ENCODE results near the gene ULBP3.

ULBP3 gene

GRCh38 chr6:150037526-150038201 lies 31.3 kb downstream of the ULBP3 start:
- Histone ChIP-seq H3K9me3 (ENCODE audit: insufficient read depth, low read length) (no peaks in the 10 kb centered on the region), H3K27me3 (ENCODE audit: low read length) (no peaks in the 10 kb centered on the region), H2AFZ (ENCODE audit: low read depth, low read length, severe bottlenecking) (no peak overlapping the region), H3K9me2 (replicated peaks; ENCODE audit: insufficient read depth, low read length) (no peaks in the 10 kb centered on the region), H4K20me1 (ENCODE audit: low read depth, low read length) (no peaks in the 10 kb centered on the region), H3K79me2 (ENCODE audit: insufficient read depth, low read length) (no peaks in the 10 kb centered on the region), H3K27ac (ENCODE audit: low read depth, low read length) (no peak overlapping the region), H3K36me3 (ENCODE audit: low read length) (no peaks in the 10 kb centered on the region), H3K9ac (ENCODE audit: low read length) (no peak overlapping the region), H3K4me3 (ENCODE audit: insufficient read depth, low read length, poor library complexity, severe bottlenecking) (no peak overlapping the region), H3K4me2 (ENCODE audit: low read depth, low read length, poor library complexity, severe bottlenecking) (no peak overlapping the region), H3F3A (ENCODE audit: insufficient read depth) (no peaks in the 10 kb centered on the region)
- TF ChIP-seq EZH2phosphoT487 (conservative IDR thresholded peaks at IDR 0.05; ENCODE audit: low read length): no peak
- no peak for TF ChIP-seq CTCF (IDR thresholded peaks at IDR 0.05; ENCODE audit: insufficient read depth, low read length, poor library complexity, severe bottlenecking)

DNA sequence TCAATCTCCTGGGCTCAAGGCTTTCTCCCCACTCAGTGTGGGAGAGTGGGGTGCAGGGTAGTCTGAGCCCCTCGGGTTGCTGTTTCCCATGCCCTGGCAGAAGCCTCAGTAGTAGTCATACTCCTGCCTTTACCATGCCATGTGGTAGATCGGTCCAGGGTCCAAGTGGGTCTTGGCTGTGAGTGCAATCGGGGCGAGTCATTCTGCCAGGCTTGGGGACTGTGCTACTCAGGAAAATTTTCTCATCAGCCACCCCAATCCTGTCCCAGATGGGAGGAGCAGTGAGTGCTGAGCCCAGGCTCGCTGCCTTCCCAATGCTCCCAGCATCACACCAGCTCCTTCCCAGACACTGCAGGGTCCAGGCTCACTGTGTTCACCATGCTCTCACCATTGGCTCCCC lies 32.8 kb downstream of the ULBP3 start:
- no peak for TF ChIP-seq EZH2phosphoT487 (conservative IDR thresholded peaks at IDR 0.05; ENCODE audit: low read length)
- no peak for TF ChIP-seq CTCF (IDR thresholded peaks at IDR 0.05; ENCODE audit: insufficient read depth, low read length, poor library complexity, severe bottlenecking)
- H3K27me3 ChIP-seq (ENCODE audit: low read length): no peaks in the 10 kb centered on the region

GRCh38 chr6:150033207-150033771 lies 35.6 kb downstream of the ULBP3 start:
- no peak overlapping the region for H3K27ac ChIP-seq (ENCODE audit: low read depth, low read length)
- H3K9me3 ChIP-seq (ENCODE audit: insufficient read depth, low read length): no peaks in the 10 kb centered on the region
- no peaks in the 10 kb centered on the region for H3K9me2 ChIP-seq (replicated peaks; ENCODE audit: insufficient read depth, low read length)
- no peak for TF ChIP-seq CTCF (IDR thresholded peaks at IDR 0.05; ENCODE audit: insufficient read depth, low read length, poor library complexity, severe bottlenecking)
- no peaks in the 10 kb centered on the region for H4K20me1 ChIP-seq (ENCODE audit: low read depth, low read length)
- H3K4me3 ChIP-seq (ENCODE audit: insufficient read depth, low read length, poor library complexity, severe bottlenecking): no peak overlapping the region
- no peak overlapping the region for H3K4me2 ChIP-seq (ENCODE audit: low read depth, low read length, poor library complexity, severe bottlenecking)
- H3K9ac ChIP-seq (ENCODE audit: low read length): no peak overlapping the region
- H3K36me3 ChIP-seq (ENCODE audit: low read length): no peaks in the 10 kb centered on the region
- no peaks in the 10 kb centered on the region for H3K79me2 ChIP-seq (ENCODE audit: insufficient read depth, low read length)
- no peak overlapping the region for H2AFZ ChIP-seq (ENCODE audit: low read depth, low read length, severe bottlenecking)
- no peaks in the 10 kb centered on the region for H3K27me3 ChIP-seq (ENCODE audit: low read length)
- H3F3A ChIP-seq (ENCODE audit: insufficient read depth): no peaks in the 10 kb centered on the region

More for the DNA sequence above, 32.8 kb downstream of the ULBP3 start:
- Histone ChIP-seq H3F3A (ENCODE audit: insufficient read depth) (no peaks in the 10 kb centered on the region), H3K9me3 (ENCODE audit: insufficient read depth, low read length) (no peaks in the 10 kb centered on the region), H3K4me2 (ENCODE audit: low read depth, low read length, poor library complexity, severe bottlenecking) (no peak overlapping the region), H3K36me3 (ENCODE audit: low read length) (no peaks in the 10 kb centered on the region), H3K9me2 (replicated peaks; ENCODE audit: insufficient read depth, low read length) (no peaks in the 10 kb centered on the region), H3K4me3 (ENCODE audit: insufficient read depth, low read length, poor library complexity, severe bottlenecking) (no peak overlapping the region), H4K20me1 (ENCODE audit: low read depth, low read length) (no peaks in the 10 kb centered on the region), H3K79me2 (ENCODE audit: insufficient read depth, low read length) (no peaks in the 10 kb centered on the region), H2AFZ (ENCODE audit: low read depth, low read length, severe bottlenecking) (no peak overlapping the region), H3K9ac (ENCODE audit: low read length) (no peak overlapping the region), H3K27ac (ENCODE audit: low read depth, low read length) (no peak overlapping the region)
